ENCODE measurements around the gene CTNNA1. TPM values are rescaled to one million over a fixed set of nuclear protein-coding genes. Genes with fewer than 3 reads are reported as not detected.
"Not testable (repeated sequence)": the region's sequence is repeated elsewhere in the genome, so short reads cannot be mapped to it uniquely, and the experiment has no call there.

Gene CTNNA1
- total RNA-seq, 4 donors from 2014 or later: 251 to 326 (median 274) TPM

GRCh38 chr5:138752341-138752950, 779 bp upstream of the CTNNA1 start:
- TF ChIP-seq CTCF (IDR thresholded peaks at IDR 0.05): no peak
- ATAC-seq (ENCODE audit: low FRiP score) (no peak), DNase-seq (ENCODE audit: low spot score) (no peak)

GRCh38 chr5:138753794-138754698, 821 bp downstream of the CTNNA1 start:
- ATAC-seq (ENCODE audit: low FRiP score): peak; percentile 70
- no peak for TF ChIP-seq CTCF (IDR thresholded peaks at IDR 0.05)
- peak; percentile 94 for DNase-seq (ENCODE audit: low spot score)

- ATAC-seq (ENCODE audit: low FRiP score): no peak
- DNase-seq (ENCODE audit: low spot score): no peak
- no peak for TF ChIP-seq CTCF (IDR thresholded peaks at IDR 0.05)
These were observed 1.5 kb downstream of the CTNNA1 start for GRCh38 chr5:138754699-138755057.

GRCh38 chr5:138755084-138755748, 2.0 kb downstream of the CTNNA1 start:
- DNase-seq (ENCODE audit: low spot score) (no peak), ATAC-seq (ENCODE audit: low FRiP score) (no peak)
- TF ChIP-seq CTCF (IDR thresholded peaks at IDR 0.05): no peak

GRCh38 chr5:138757061-138757776, 4.0 kb downstream of the CTNNA1 start:
- ATAC-seq (ENCODE audit: low FRiP score) (no peak), DNase-seq (ENCODE audit: low spot score) (no peak)
- TF ChIP-seq CTCF (IDR thresholded peaks at IDR 0.05): no peak

GRCh38 chr5:138760448-138761110, 7.4 kb downstream of the CTNNA1 start:
- DNase-seq (ENCODE audit: low spot score) (no peak), ATAC-seq (ENCODE audit: low FRiP score) (no peak)
- TF ChIP-seq CTCF (IDR thresholded peaks at IDR 0.05): no peak

- not testable (repeated sequence) for ATAC-seq (ENCODE audit: low FRiP score); DNase-seq (ENCODE audit: low spot score)
These were observed 7.9 kb downstream of the CTNNA1 start for GRCh38 chr5:138761115-138761514.

GRCh38 chr5:138761670-138762069, 8.4 kb downstream of the CTNNA1 start:
- DNase-seq (ENCODE audit: low spot score); ATAC-seq (ENCODE audit: low FRiP score): not testable (repeated sequence)
